Mesodermal cell (in vitro differentiated cells): ENCODE data around the gene SDCCAG8.
"Not testable (repeated sequence)": the region's sequence is repeated elsewhere in the genome, so short reads cannot be mapped to it uniquely, and the experiment has no call there.

ENCODE experiments used
- H3K27ac ChIP-seq: 2 replicates; pipeline ENCODE4 v1.7.0; 2013; ENCODE audit warnings: mild to moderate bottlenecking, low read depth, low read length, moderate library complexity; ENCODE audit not compliant: severe bottlenecking
- H3K36me3 ChIP-seq: 2 replicates; pipeline ENCODE4 v1.7.1; 2013; ENCODE audit warnings: mild to moderate bottlenecking, low read length, moderate library complexity; ENCODE audit not compliant: control insufficient read depth, insufficient read depth
- H3K4me1 ChIP-seq: one replicate; pipeline ENCODE4 v1.7.1; 2013; ENCODE audit warnings: mild to moderate bottlenecking, low read length; ENCODE audit not compliant: insufficient read depth, control insufficient read depth, poor library complexity, severe bottlenecking
- H3K4me3 ChIP-seq: 2 replicates; pipeline ENCODE4 v1.7.0; 2013; ENCODE audit warnings: low read length, control low read depth, mild to moderate bottlenecking; ENCODE audit not compliant: insufficient read depth, poor library complexity, severe bottlenecking; ENCODE audit errors: extremely low read depth
- H3K9me3 ChIP-seq: 2 replicates; pipeline ENCODE4 v1.7.1; 2013; ENCODE audit warnings: mild to moderate bottlenecking, low read length, moderate library complexity; ENCODE audit not compliant: control insufficient read depth
- WGBS, 2 experiments: methylation state at CpG; one replicate each; pipeline ENCODE4 v1.1.5; 2013; ENCODE audit warnings: missing lambda C conversion rate in 2 of 2; ENCODE audit not compliant: insufficient coverage in 2 of 2; 5-methylcytosine and 5-hydroxymethylcytosine counted together

SDCCAG8 gene

GRCh38 chr1:243332440-243332839, 76.6 kb downstream of the SDCCAG8 start:
- Histone ChIP-seq H3K36me3 (peaks cover 67% of the 10 kb centered on the region), H3K27ac (no peak overlapping the region)
- whole genome bisulfite sequencing, 2 experiments, result 93 to 98% methylated on average over 9 to 17 of the region's 18 CpGs

GRCh38 chr1:243335292-243335691, 79.5 kb downstream of the SDCCAG8 start:
- H3K27ac ChIP-seq, result no peak overlapping the region
- no peak overlapping the region for H3K4me3 ChIP-seq
- no peaks in the 10 kb centered on the region for H3K9me3 ChIP-seq
- peaks cover 65% of the 10 kb centered on the region for H3K36me3 ChIP-seq
- 76 to 93% methylated on average over 2 to 3 of the region's 3 CpGs for WGBS, 2 experiments
- H3K4me1 ChIP-seq, result no peaks in the 10 kb centered on the region

More at GRCh38 chr1:243332440-243332839, 76.6 kb downstream of the SDCCAG8 start:
- no peaks in the 10 kb centered on the region for H3K9me3 ChIP-seq
- H3K4me1 ChIP-seq, result no peaks in the 10 kb centered on the region
- H3K4me3 ChIP-seq, result no peak overlapping the region

- no peaks in the 10 kb centered on the region for H3K9me3 ChIP-seq
- WGBS, 2 experiments, result 89 to 100% methylated on average over 2 of the region's 2 CpGs
Measured at GRCh38 chr1:243336163-243336562, 80.3 kb downstream of the SDCCAG8 start.

GRCh38 chr1:243338848-243339247, 83.0 kb downstream of the SDCCAG8 start:
- not testable (repeated sequence) for H3K27ac ChIP-seq, H3K9me3 ChIP-seq, H3K4me3 ChIP-seq, H3K4me1 ChIP-seq
- H3K36me3 ChIP-seq, result peaks cover 44% of the 10 kb centered on the region
- 93 to 94% methylated on average over 2 to 4 of the region's 4 CpGs for WGBS, 2 experiments

More at GRCh38 chr1:243336163-243336562, 80.3 kb downstream of the SDCCAG8 start:
- H3K4me3 ChIP-seq, result no peak overlapping the region
- H3K36me3 ChIP-seq, result peaks cover 64% of the 10 kb centered on the region
- H3K4me1 ChIP-seq, result no peaks in the 10 kb centered on the region
- no peak overlapping the region for H3K27ac ChIP-seq

GRCh38 chr1:243341074-243341473, 85.2 kb downstream of the SDCCAG8 start:
- H3K9me3 ChIP-seq, result no peaks in the 10 kb centered on the region
- no CpG with 5 or more reads among the region's 2 CpGs for WGBS, 2 experiments
- H3K27ac ChIP-seq, result no peak overlapping the region
- peaks cover 27% of the 10 kb centered on the region for H3K36me3 ChIP-seq
- H3K4me3 ChIP-seq, result no peak overlapping the region
- no peaks in the 10 kb centered on the region for H3K4me1 ChIP-seq

- H3K27ac ChIP-seq, result no peak overlapping the region
- no peak overlapping the region for H3K4me3 ChIP-seq
- peaks cover 37% of the 10 kb centered on the region for H3K36me3 ChIP-seq
- no peaks in the 10 kb centered on the region for H3K9me3 ChIP-seq
- H3K4me1 ChIP-seq, result no peaks in the 10 kb centered on the region
- 50 to 87% methylated on average over 2 to 3 of the region's 5 CpGs for WGBS, 2 experiments
Measured at GRCh38 chr1:243343970-243344937, 88.4 kb downstream of the SDCCAG8 start.

- Histone ChIP-seq H3K36me3 (peaks cover 34% of the 10 kb centered on the region), H3K27ac (no peak overlapping the region), H3K4me3 (no peak overlapping the region), H3K4me1 (no peaks in the 10 kb centered on the region), H3K9me3 (no peaks in the 10 kb centered on the region)
- WGBS, 2 experiments, result no CpG with 5 or more reads among the region's 1 CpG
Measured at GRCh38 chr1:243345205-243345604, 89.4 kb downstream of the SDCCAG8 start.

GRCh38 chr1:243346016-243346415, 90.2 kb downstream of the SDCCAG8 start:
- no peak overlapping the region for H3K4me3 ChIP-seq
- WGBS, 2 experiments, result 80 to 82% methylated on average over 1 to 2 of the region's 3 CpGs
- no peaks in the 10 kb centered on the region for H3K4me1 ChIP-seq
- H3K9me3 ChIP-seq, result no peaks in the 10 kb centered on the region
- peaks cover 32% of the 10 kb centered on the region for H3K36me3 ChIP-seq
- H3K27ac ChIP-seq, result no peak overlapping the region

- H3K27ac ChIP-seq, result no peak overlapping the region
Measured at GRCh38 chr1:243346468-243346867, 90.6 kb downstream of the SDCCAG8 start.

GRCh38 chr1:243348331-243348730, 92.5 kb downstream of the SDCCAG8 start:
- Histone ChIP-seq H3K4me3 (no peak overlapping the region), H3K27ac (no peak overlapping the region), H3K36me3 (peaks cover 31% of the 10 kb centered on the region), H3K9me3 (no peaks in the 10 kb centered on the region), H3K4me1 (no peaks in the 10 kb centered on the region)
- WGBS, 2 experiments, result 98 to 100% methylated on average over 1 to 6 of the region's 11 CpGs

More at GRCh38 chr1:243346468-243346867, 90.6 kb downstream of the SDCCAG8 start:
- Histone ChIP-seq H3K9me3 (no peaks in the 10 kb centered on the region), H3K4me3 (no peak overlapping the region), H3K36me3 (peaks cover 34% of the 10 kb centered on the region), H3K4me1 (no peaks in the 10 kb centered on the region)
- no CpG with 5 or more reads among the region's 3 CpGs for WGBS, 2 experiments

GRCh38 chr1:243349128-243349527, 93.3 kb downstream of the SDCCAG8 start:
- Histone ChIP-seq H3K4me3 (no peak overlapping the region), H3K27ac (no peak overlapping the region), H3K36me3 (peaks cover 31% of the 10 kb centered on the region), H3K4me1 (no peaks in the 10 kb centered on the region), H3K9me3 (no peaks in the 10 kb centered on the region)
- no CpG with 5 or more reads among the region's 1 CpG for WGBS, 2 experiments
